HCT116 (cell line): ENCODE results near the gene NEUROG1. TPM values are rescaled to one million over a fixed set of nuclear protein-coding genes. Genes with fewer than 3 reads are reported as not detected.

Source experiments
- ATAC-seq: fragments of 200-7000 bp; cut with Tn5 transposase; 2 replicates; pipeline ENCODE4 v1.9.1; 2020; ENCODE audit warnings: mild to moderate bottlenecking, moderate library complexity
- BruUV-seq: library from RNA; stranded (reverse); fragments of 400-500 nt; replicated peaks from 2 replicates; lab custom pipeline; 2021; lab: Mats Ljungman, UMichigan
- CTCF ChIA-PET: fragments of 300-600 bp; sonication (Branson Sonifier 250); formaldehyde crosslinking; loops from one replicate; lab custom pipeline; 2021; ENCODE audit warnings: antibody characterized with exemption; lab: Charles Lee
- POLR2A ChIA-PET: fragments of 300-600, 350-600 bp; sonication (Branson Sonifier 250); formaldehyde crosslinking; loops from one replicate; lab custom pipeline; 2021; ENCODE audit warnings: antibody characterized with exemption; lab: Charles Lee
- RAD21 ChIA-PET, 2 experiments: fragments of 300-600 bp; sonication (Branson Sonifier 250); formaldehyde crosslinking; loops; one replicate each; lab custom pipeline; 2023; ENCODE audit warnings: low total read pairs in 2 of 2; ENCODE audit not compliant: uncharacterized antibody in 2 of 2, unreplicated experiment in 2 of 2, low non-redundant PET in 1 of 2; lab: Charles Lee
- DNase-seq: peaks from one replicate; pipeline ENCODE4 v3.0.0-alpha.2; 2010; ENCODE audit warnings: low read depth, low spot score
- H2AFZ ChIP-seq: fragments of 200-600 bp; shearing (Covaris generic), sonication (generic); 2 replicates; pipeline ENCODE4 v1.6.1; 2017; ENCODE audit warnings: low read depth, mixed run types, mixed read lengths, antibody characterized with exemption, low read length; ENCODE audit not compliant: poor library complexity, severe bottlenecking
- H3K27ac ChIP-seq: 2 replicates; pipeline ENCODE4 v1.5.1; 2012; ENCODE audit warnings: low read depth, low read length
- H3K27me3 ChIP-seq: fragments of 200-600 bp; sonication (generic); 2 replicates; pipeline ENCODE4 v1.6.1; 2016; ENCODE audit warnings: mixed run types, low read length, mixed read lengths; ENCODE audit not compliant: insufficient read depth
- H3K36me3 ChIP-seq, 2 experiments: fragments of 200-500 bp in 1 of 2; fragments of 200-600 bp in 1 of 2; sonication (Bioruptor generic) in 1 of 2; sonication (generic) in 1 of 2; 2 replicates each; pipeline versions ENCODE4 v1.5.1 to v1.6.1; 2014 to 2016; ENCODE audit warnings: low read length in 2 of 2, inconsistent platforms in 1 of 2, mixed read lengths in 1 of 2, mixed run types in 1 of 2; ENCODE audit not compliant: insufficient read depth in 2 of 2, control insufficient read depth in 1 of 2
- H3K4me1 ChIP-seq, 2 experiments: fragments of 200-600 bp in 1 of 2; sonication (generic) in 1 of 2; 2 replicates each; pipeline versions ENCODE4 v1.5.1 to v1.6.1; 2012 to 2017; ENCODE audit warnings: low read length in 2 of 2, inconsistent platforms in 1 of 2, mild to moderate bottlenecking in 1 of 2, mixed read lengths in 1 of 2, mixed run types in 1 of 2, moderate library complexity in 1 of 2; ENCODE audit not compliant: insufficient read depth in 2 of 2, control insufficient read depth in 1 of 2
- H3K4me2 ChIP-seq: fragments of 200-600 bp; sonication (generic); 2 replicates; pipeline ENCODE4 v1.6.1; 2017; ENCODE audit warnings: mixed run types, low read length, mixed read lengths
- H3K4me3 ChIP-seq, 2 experiments: fragments of 200-600 bp in 1 of 2; sonication (generic) in 1 of 2; replicated peaks in 1 of 2; 2 replicates each; pipeline ENCODE4 v1.5.1; 2011 to 2016; ENCODE audit warnings: low read length in 2 of 2, control low read depth in 1 of 2, low read depth in 1 of 2, mild to moderate bottlenecking in 1 of 2, mixed read lengths in 1 of 2, mixed run types in 1 of 2
- H3K79me2 ChIP-seq: fragments of 200-600 bp; sonication (generic); 2 replicates; pipeline ENCODE4 v1.6.1; 2017; ENCODE audit warnings: mild to moderate bottlenecking, mixed run types, low read length, moderate library complexity, mixed read lengths; ENCODE audit not compliant: insufficient read depth
- H3K9ac ChIP-seq: fragments of 200-600 bp; sonication (generic); 2 replicates; pipeline ENCODE4 v1.6.1; 2016; ENCODE audit warnings: low read length, mixed read lengths
- H3K9me2 ChIP-seq: fragments of 200-600 bp; sonication (generic), shearing (Covaris generic); 2 replicates; pipeline ENCODE4 v1.6.1; 2017; ENCODE audit warnings: mixed run types, mild to moderate bottlenecking, moderate library complexity; ENCODE audit not compliant: insufficient read depth
- H3K9me3 ChIP-seq, 2 experiments: fragments of 200-500 bp in 1 of 2; fragments of 200-600 bp in 1 of 2; sonication (Bioruptor generic) in 1 of 2; sonication (generic) in 1 of 2; 2 replicates each; pipeline ENCODE4 v1.6.1; 2014 to 2017; ENCODE audit warnings: low read length in 2 of 2, mixed read lengths in 2 of 2, inconsistent platforms in 1 of 2, low read depth in 1 of 2, mild to moderate bottlenecking in 1 of 2, mixed run types in 1 of 2, moderate library complexity in 1 of 2; ENCODE audit not compliant: control insufficient read depth in 1 of 2, insufficient read depth in 1 of 2
- H4K20me1 ChIP-seq: fragments of 200-600 bp; sonication (generic), shearing (Covaris generic); 2 replicates; pipeline ENCODE4 v1.6.1; 2017; ENCODE audit warnings: mixed run types, mild to moderate bottlenecking, moderate library complexity; ENCODE audit not compliant: insufficient read depth
- CBX3 ChIP-seq: IDR thresholded peaks from 2 replicates; pipeline ENCODE4 v1.6.1; 2012; ENCODE audit warnings: low read depth
- CEBPB ChIP-seq: IDR thresholded peaks from 2 replicates; pipeline ENCODE4 v1.6.1; 2012; ENCODE audit warnings: low read depth
- EGR1 ChIP-seq: IDR thresholded peaks from 2 replicates; pipeline ENCODE4 v1.6.1; 2012; ENCODE audit warnings: low read depth
- ELF1 ChIP-seq: IDR thresholded peaks from 2 replicates; pipeline ENCODE4 v1.6.1; 2012; ENCODE audit warnings: low read depth, borderline replicate concordance
- EZH2 ChIP-seq: fragments of 200-600 bp; sonication (generic); IDR thresholded peaks from 2 replicates; pipeline ENCODE4 v1.6.1; 2017; ENCODE audit warnings: antibody characterized with exemption, mixed run types
- POLR2A ChIP-seq: IDR thresholded peaks from 2 replicates; pipeline ENCODE4 v1.7.0; 2011; ENCODE audit warnings: borderline replicate concordance; ENCODE audit not compliant: insufficient read depth, insufficient read length; ENCODE audit errors: extremely low read depth
- POLR2AphosphoS5 ChIP-seq: IDR thresholded peaks from 2 replicates; pipeline ENCODE4 v1.6.1; 2011; ENCODE audit warnings: mild to moderate bottlenecking, low read depth, low read length, moderate library complexity
- RAD21 ChIP-seq: IDR thresholded peaks from 2 replicates; pipeline ENCODE4 v1.6.1; 2012; ENCODE audit warnings: low read depth, mild to moderate bottlenecking
- SIN3A ChIP-seq: IDR thresholded peaks from 2 replicates; pipeline ENCODE4 v1.6.1; 2012; ENCODE audit warnings: low read depth
- SP1 ChIP-seq: IDR thresholded peaks from 2 replicates; pipeline ENCODE4 v1.6.1; 2012; ENCODE audit warnings: low read depth
- ZNF274 ChIP-seq: fragments of 200-500 bp; sonication (Bioruptor generic); IDR thresholded peaks from 2 replicates; pipeline ENCODE4 v1.6.1; 2014; ENCODE audit warnings: mild to moderate bottlenecking, low read depth, low read length, inconsistent platforms
- intact Hi-C: fragments of 100-400 bp; cut with micrococcal nuclease; formaldehyde crosslinking; loops from 2 replicates; pipeline ENCODE4 v1.10.0; 2022
- total RNA-seq: library from RNA; stranded (reverse); gene quantifications from one replicate; pipeline ENCODE4 v1.2.1, GENCODE V29; 2021; ENCODE audit not compliant: unreplicated experiment
- TF ChIP-seq, protein P1 (sequence below): IDR thresholded peaks from 2 replicates; pipeline ENCODE4 v1.6.1; 2012
- TF ChIP-seq, protein P2 (sequence below): IDR thresholded peaks from 2 replicates; pipeline ENCODE4 v1.6.1; 2011; ENCODE audit warnings: mild to moderate bottlenecking, low read length, moderate library complexity; ENCODE audit not compliant: insufficient replicate concordance; ENCODE audit errors: extremely low read depth
- TF ChIP-seq, protein P3 (sequence below): IDR thresholded peaks from 2 replicates; pipeline ENCODE4 v1.6.1; 2012

Gene NEUROG1
- total RNA-seq, 1 experiment from 2014 or later: not detected

DNA sequence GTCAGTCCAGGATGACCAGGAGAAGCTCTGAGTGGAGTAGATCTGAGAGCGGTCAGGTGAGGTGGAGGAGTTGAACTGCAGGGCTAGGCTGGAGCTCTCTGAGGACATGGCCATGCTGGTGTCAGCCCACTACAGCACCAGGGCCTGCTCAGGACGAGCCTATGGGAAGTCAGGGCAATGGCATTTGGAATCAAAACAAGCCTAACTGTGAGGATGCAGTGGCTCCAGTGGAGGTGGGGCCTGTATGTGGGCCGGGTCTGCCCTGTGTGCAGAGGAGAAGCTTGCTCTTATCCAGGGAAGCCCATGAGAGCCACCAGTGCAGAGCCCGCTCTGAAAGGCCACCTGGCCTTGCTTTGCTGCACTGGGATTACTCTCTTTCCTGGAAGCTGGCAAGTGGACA is 31.9 kb upstream of the NEUROG1 start:
- Histone ChIP-seq H2AFZ (no peak overlapping the region), H3K36me3 (no peaks in the 10 kb centered on the region), H3K9me2 (no peaks in the 10 kb centered on the region), H3K79me2 (no peaks in the 10 kb centered on the region), H3K27me3 (no peaks in the 10 kb centered on the region), H3K9me3 (no peaks in the 10 kb centered on the region), H3K4me1 (peaks cover 0 to 8% of the 10 kb centered on the region in 2 experiments; a peak in 1 of 4 replicates), H3K4me2 (no peak overlapping the region), H3K27ac (no peak overlapping the region), H3K4me3 (no peak overlapping the region), H4K20me1 (no peaks in the 10 kb centered on the region), H3K9ac (no peak overlapping the region)
- CTCF ChIA-PET: interaction anchor here (0.8 to 13.0 kb wide), 7 partner anchors 13 to 262 kb away, joined by 3 to 191 read pairs (median 8); no protein-coding TSS in a partner anchor
- DNase-seq (no peak), ATAC-seq (no peak)
- POLR2A ChIA-PET: no interaction called here
- intact Hi-C loops: loop anchor here (10.0 kb wide), 1 partner anchor 487 kb away; no protein-coding TSS in a partner anchor
- RAD21 ChIA-PET: no interaction called here
- no TSS peak for BruUV-seq
- TF ChIP-seq EGR1 (no peak), EZH2 (no peak), CEBPB (no peak), RAD21 (no peak), SP1 (no peak), POLR2AphosphoS5 (no peak), ELF1 (no peak), CBX3 (no peak), SIN3A (no peak), POLR2A (no peak), ZNF274 (no peak)
- TF ChIP-seq, protein P1, sequence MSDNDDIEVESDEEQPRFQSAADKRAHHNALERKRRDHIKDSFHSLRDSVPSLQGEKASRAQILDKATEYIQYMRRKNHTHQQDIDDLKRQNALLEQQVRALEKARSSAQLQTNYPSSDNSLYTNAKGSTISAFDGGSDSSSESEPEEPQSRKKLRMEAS: no peak
- TF ChIP-seq, protein P2, sequence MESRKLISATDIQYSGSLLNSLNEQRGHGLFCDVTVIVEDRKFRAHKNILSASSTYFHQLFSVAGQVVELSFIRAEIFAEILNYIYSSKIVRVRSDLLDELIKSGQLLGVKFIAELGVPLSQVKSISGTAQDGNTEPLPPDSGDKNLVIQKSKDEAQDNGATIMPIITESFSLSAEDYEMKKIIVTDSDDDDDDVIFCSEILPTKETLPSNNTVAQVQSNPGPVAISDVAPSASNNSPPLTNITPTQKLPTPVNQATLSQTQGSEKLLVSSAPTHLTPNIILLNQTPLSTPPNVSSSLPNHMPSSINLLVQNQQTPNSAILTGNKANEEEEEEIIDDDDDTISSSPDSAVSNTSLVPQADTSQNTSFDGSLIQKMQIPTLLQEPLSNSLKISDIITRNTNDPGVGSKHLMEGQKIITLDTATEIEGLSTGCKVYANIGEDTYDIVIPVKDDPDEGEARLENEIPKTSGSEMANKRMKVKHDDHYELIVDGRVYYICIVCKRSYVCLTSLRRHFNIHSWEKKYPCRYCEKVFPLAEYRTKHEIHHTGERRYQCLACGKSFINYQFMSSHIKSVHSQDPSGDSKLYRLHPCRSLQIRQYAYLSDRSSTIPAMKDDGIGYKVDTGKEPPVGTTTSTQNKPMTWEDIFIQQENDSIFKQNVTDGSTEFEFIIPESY: no peak
- TF ChIP-seq, protein P3, sequence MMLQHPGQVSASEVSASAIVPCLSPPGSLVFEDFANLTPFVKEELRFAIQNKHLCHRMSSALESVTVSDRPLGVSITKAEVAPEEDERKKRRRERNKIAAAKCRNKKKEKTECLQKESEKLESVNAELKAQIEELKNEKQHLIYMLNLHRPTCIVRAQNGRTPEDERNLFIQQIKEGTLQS: no peak
- TF ChIP-seq, all 23 proteins: peak for 0
